Endothelial cell of umbilical vein (primary cell): ENCODE measurements around the gene CHST7.

ENCODE experiments used
- CTCF ChIP-seq, 2 donors: IDR thresholded peaks; 1 replicate in 1 of 2; 2 replicates in 1 of 2; pipeline ENCODE4 v1.5.1; 2011; ENCODE audit warnings: low read length in 2 of 2, mild to moderate bottlenecking in 2 of 2, moderate library complexity in 2 of 2, control low read depth in 1 of 2, inconsistent platforms in 1 of 2, low read depth in 1 of 2; ENCODE audit not compliant: insufficient read depth in 1 of 2; ENCODE audit errors: extremely low read depth in 1 of 2
- EZH2 ChIP-seq: IDR thresholded peaks from 2 replicates; pipeline ENCODE4 v1.6.1; 2012; ENCODE audit warnings: borderline replicate concordance, low read depth, mild to moderate bottlenecking, moderate library complexity, low read length, inconsistent platforms; ENCODE audit not compliant: severe bottlenecking
- FOS ChIP-seq: IDR thresholded peaks from 2 replicates; pipeline ENCODE4 v1.6.1; 2011; ENCODE audit warnings: mild to moderate bottlenecking, low read length, moderate library complexity, borderline replicate concordance; ENCODE audit not compliant: insufficient read depth
- JUN ChIP-seq: IDR thresholded peaks from 2 replicates; pipeline ENCODE4 v1.6.1; 2011; ENCODE audit warnings: borderline replicate concordance, low read depth; ENCODE audit not compliant: insufficient read length, insufficient read depth
- MAX ChIP-seq: IDR thresholded peaks from 2 replicates; pipeline ENCODE4 v1.6.1; 2011; ENCODE audit not compliant: insufficient read depth, insufficient read length
- POLR2A ChIP-seq: IDR thresholded peaks from 2 replicates; pipeline ENCODE4 v1.6.1; 2012; ENCODE audit warnings: low read depth, mild to moderate bottlenecking, control low read depth, low read length
- POLR2AphosphoS5 ChIP-seq: IDR thresholded peaks from 2 replicates; pipeline ENCODE4 v1.6.1; 2012; ENCODE audit warnings: low read depth, mild to moderate bottlenecking, control low read depth, low read length, moderate library complexity; ENCODE audit not compliant: insufficient read depth

GRCh38 chrX:46543441-46543840 is 30.1 kb upstream of the CHST7 start:
- TF ChIP-seq CTCF (IDR thresholded peaks at IDR 0.05; ENCODE audit: extremely low read depth in 1 of 2, insufficient read depth in 1 of 2, low read depth in 1 of 2, low read length in 2 of 2) (no peak), POLR2A (no peak), EZH2 (no peak), MAX (no peak), FOS (no peak), JUN (no peak), POLR2AphosphoS5 (no peak)
